ENCODE measurements around the gene ISLR. TPM values are rescaled to one million over a fixed set of nuclear protein-coding genes. Genes with fewer than 3 reads are reported as not detected.

The ISLR gene
- total and polyA plus RNA-seq, 2 of the 4 experiments (the other 2 are of a cell fraction): under 0.01 to 0.79 TPM

DNA sequence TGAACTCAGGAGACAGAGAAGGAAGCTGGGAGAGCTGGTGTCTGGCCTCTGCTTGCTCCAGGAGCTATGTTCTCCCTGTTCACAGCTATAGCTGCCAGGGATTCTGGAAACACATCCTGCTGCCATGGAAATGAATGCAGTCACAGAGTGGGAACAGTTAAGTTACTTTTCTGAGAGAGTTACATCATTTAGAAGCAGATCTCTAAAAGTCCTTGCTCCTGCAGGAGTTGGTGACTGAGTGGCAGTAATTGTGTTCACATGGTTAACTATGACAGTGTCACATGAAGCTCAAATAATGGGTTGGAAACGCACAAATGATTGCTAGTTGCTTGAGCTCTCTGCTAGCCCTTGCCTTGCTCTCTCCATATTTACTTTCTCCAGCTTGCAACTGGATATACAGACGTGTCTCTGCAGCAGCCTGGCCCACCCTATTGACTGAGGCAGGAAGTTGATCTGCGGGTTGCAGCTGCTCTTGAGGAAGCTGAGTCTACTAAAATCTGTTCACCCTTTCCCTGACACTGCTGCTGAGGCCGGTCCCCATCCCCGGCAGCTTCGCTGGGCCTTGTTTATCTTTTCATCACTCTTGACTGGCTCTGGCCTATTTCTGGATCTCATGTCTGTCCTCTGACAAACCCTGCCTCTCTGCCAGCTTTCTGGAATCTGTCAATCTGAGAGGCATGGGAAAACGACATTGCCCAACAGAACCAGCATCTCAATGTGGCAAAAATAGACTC lies 16.7 kb upstream of the ISLR start:
- ATAC-seq (ENCODE audit: low read depth) (peak; percentile 21; the same call in 1 of the 2 replicates), DNase-seq (no peak)
- Histone ChIP-seq H3K9me1 (ENCODE audit: insufficient read depth, low read length) (no peaks in the 10 kb centered on the region), H3K4me1 (ENCODE audit: control insufficient read depth, insufficient read depth, low read length) (peaks cover 2% of the 10 kb centered on the region; the same call in 1 of the 2 replicates), H3K4me3 (ENCODE audit: insufficient read depth, low read depth, low read length) (no peak overlapping the region), H2BK120ac (ENCODE audit: low read depth, low read length) (no peak overlapping the region), H3K9me3 (ENCODE audit: control insufficient read depth, insufficient read depth, low read length) (no peaks in the 10 kb centered on the region), H3K18ac (ENCODE audit: low read depth, low read length) (no peak overlapping the region), H3K4ac (ENCODE audit: low read depth, low read length) (no peak overlapping the region), H2AK9ac (replicated peaks; ENCODE audit: low read depth, low read length, poor library complexity) (no peak overlapping the region), H2BK5ac (ENCODE audit: low read depth, low read length, poor library complexity, severe bottlenecking) (no peak overlapping the region), H4K20me1 (ENCODE audit: insufficient read depth, low read length) (no peaks in the 10 kb centered on the region), H3K27me3 (ENCODE audit: control insufficient read depth, insufficient read depth, low read length) (peaks cover 53% of the 10 kb centered on the region), H3K79me1 (ENCODE audit: low read depth in 1 of 2, low read length in 2 of 2) (no peaks in the 10 kb centered on the region), H2BK20ac (ENCODE audit: low read depth, low read length) (no peak overlapping the region), H3K14ac (replicated peaks; ENCODE audit: low read depth, low read length) (no peak overlapping the region), H3K23ac (ENCODE audit: low read depth, low read length) (no peak overlapping the region), H3K4me2 (ENCODE audit: low read depth, low read length) (no peak overlapping the region), H2AK5ac (ENCODE audit: low read depth, low read length) (no peak overlapping the region), H3K36me3 (ENCODE audit: control insufficient read depth, insufficient read depth, low read length) (no peaks in the 10 kb centered on the region), H3K9ac (ENCODE audit: low read depth, low read length) (no peak overlapping the region), H3K56ac (ENCODE audit: extremely low read depth, insufficient read depth, low read length) (no peak overlapping the region), H2BK15ac (ENCODE audit: low read depth, low read length) (no peak overlapping the region), H3K27ac (ENCODE audit: insufficient read depth, low read length) (no peak overlapping the region), H4K91ac (ENCODE audit: insufficient read depth, low read depth, low read length) (no peak overlapping the region), H4K8ac (ENCODE audit: low read depth in 2 of 2, low read length in 2 of 2) (no peak overlapping the region), H4K5ac (ENCODE audit: low read depth, low read length) (no peak overlapping the region), H2AFZ (replicated peaks; ENCODE audit: low read length, poor library complexity) (no peak overlapping the region)
- ChIA-PET CTCF (no interaction called here), POLR2A (ENCODE audit: unreplicated experiment) (no interaction called here)
- in situ Hi-C loops (cut with MboI; ENCODE audit: low sequenced_read_pairs) (no loop called here), intact Hi-C loops (cut with micrococcal nuclease) (no loop called here), dilution Hi-C loops (cut with HindIII; ENCODE audit: low sequenced_read_pairs, unreplicated experiment) (no loop called here)
- BruUV-seq (replicated peaks): no TSS peak
- no peak for TF ChIP-seq FOS (IDR thresholded peaks at IDR 0.05; ENCODE audit: low read depth, low read length)
- TF ChIP-seq RCOR1 (IDR thresholded peaks at IDR 0.05; ENCODE audit: insufficient replicate concordance, low read length): no peak
- TF ChIP-seq CHD1 (IDR thresholded peaks at IDR 0.05; ENCODE audit: low read depth, low read length): no peak
- no peak for TF ChIP-seq NFE2L2 (IDR thresholded peaks at IDR 0.05; ENCODE audit: low read depth, low read length)
- TF ChIP-seq RAD21 (IDR thresholded peaks at IDR 0.05; ENCODE audit: low read length): no peak
- WGBS, 2 experiments (ENCODE audit: extremely low coverage in 2 of 2, insufficient read length in 1 of 2): 0% methylated on average over 4 of the region's 7 CpGs; no CpG with 5 or more reads in 1 of the 2 experiments
